ENCODE results near the gene FOXI2. TPM values are rescaled to one million over a fixed set of nuclear protein-coding genes. Genes with fewer than 3 reads are reported as not detected.

FOXI2 gene
- not detected for total RNA-seq

GRCh38 chr10:127736915-127737562 lies at the start of gene FOXI2:
FOXI2 (plus strand) TSS chr10:127737185; CDS start chr10:127737274, 89 bp downstream.
- no peaks in the 10 kb centered on the region for H3K4me1 Mint-ChIP-seq (ENCODE audit: low read depth)
- H3K4me3 Mint-ChIP-seq = no peak within 1 kb of the TSS
- no peak for DNase-seq
- no peaks in the 10 kb centered on the region for H3K36me3 Mint-ChIP-seq (ENCODE audit: insufficient read depth)
- peaks cover 47% of the 10 kb centered on the region for H3K27me3 Mint-ChIP-seq (ENCODE audit: low read depth)
- ATAC-seq = peak in 1 of 2 donors; percentile 10
- no peaks in the 10 kb centered on the region for H3K9me3 Mint-ChIP-seq

- Mint-ChIP-seq H3K4me1 (ENCODE audit: low read depth) (no peaks in the 10 kb centered on the region), H3K27me3 (ENCODE audit: low read depth) (no peaks in the 10 kb centered on the region), H3K9me3 (no peaks in the 10 kb centered on the region), H3K36me3 (ENCODE audit: insufficient read depth) (no peaks in the 10 kb centered on the region), H3K4me3 (no peak overlapping the region)
- DNase-seq = no peak
- ATAC-seq = no peak
Measured at GRCh38 chr10:127687548-127687947, 49.4 kb upstream of the FOXI2 start.

DNA sequence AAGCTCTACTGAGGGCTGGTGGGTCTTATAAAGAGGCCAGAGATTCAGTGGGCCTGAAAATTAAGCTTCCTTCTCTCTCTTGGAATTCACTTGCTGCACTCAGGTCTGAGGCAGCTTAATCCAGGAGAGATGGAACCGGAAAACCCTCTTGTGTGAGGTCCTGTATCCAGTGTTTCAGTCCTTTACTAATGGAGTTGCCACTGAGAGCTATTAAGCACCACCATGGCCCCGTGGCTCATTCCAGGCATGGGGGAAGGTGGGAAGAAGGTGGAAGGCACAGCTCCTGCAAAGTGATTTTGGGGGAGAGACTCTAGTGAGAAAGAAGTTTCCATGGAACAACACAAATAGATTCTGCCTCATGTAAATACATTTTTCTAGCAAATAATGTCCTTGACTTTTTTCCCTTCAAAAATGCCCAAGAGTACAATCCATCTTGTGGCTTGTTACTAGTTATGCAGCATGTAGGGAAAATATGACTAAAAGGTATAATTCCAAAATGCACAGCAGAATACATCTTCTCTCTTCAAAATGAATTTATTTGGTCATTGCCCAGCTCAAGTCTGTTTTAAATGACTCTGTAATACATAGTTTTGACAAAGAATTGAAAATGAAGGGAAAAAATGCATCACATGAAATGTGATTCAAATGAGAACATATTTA lies 46.7 kb upstream of the FOXI2 start:
- Mint-ChIP-seq H3K36me3 (ENCODE audit: insufficient read depth) (no peaks in the 10 kb centered on the region), H3K27me3 (ENCODE audit: low read depth) (peaks cover 2% of the 10 kb centered on the region), H3K9me3 (no peaks in the 10 kb centered on the region), H3K4me1 (ENCODE audit: low read depth) (no peaks in the 10 kb centered on the region), H3K4me3 (no peak overlapping the region)
- DNase-seq = no peak
- no peak for ATAC-seq

GRCh38 chr10:127694580-127695193 lies 42.3 kb upstream of the FOXI2 start:
- H3K9me3 Mint-ChIP-seq = no peaks in the 10 kb centered on the region
- ATAC-seq = no peak
- no peak overlapping the region for H3K4me3 Mint-ChIP-seq
- no peaks in the 10 kb centered on the region for H3K36me3 Mint-ChIP-seq (ENCODE audit: insufficient read depth)
- no peak for DNase-seq
- peaks cover 8% of the 10 kb centered on the region for H3K27me3 Mint-ChIP-seq (ENCODE audit: low read depth)
- H3K4me1 Mint-ChIP-seq (ENCODE audit: low read depth) = no peaks in the 10 kb centered on the region

GRCh38 chr10:127695431-127695830 lies 41.6 kb upstream of the FOXI2 start:
- no peaks in the 10 kb centered on the region for H3K9me3 Mint-ChIP-seq
- DNase-seq = no peak

GRCh38 chr10:127698886-127699285 lies 38.1 kb upstream of the FOXI2 start:
- no peak for DNase-seq
- Mint-ChIP-seq H3K4me3 (no peak overlapping the region), H3K27me3 (ENCODE audit: low read depth) (peaks cover 23% of the 10 kb centered on the region), H3K36me3 (ENCODE audit: insufficient read depth) (no peaks in the 10 kb centered on the region), H3K4me1 (ENCODE audit: low read depth) (no peaks in the 10 kb centered on the region), H3K9me3 (no peaks in the 10 kb centered on the region)
- ATAC-seq = no peak

More at GRCh38 chr10:127695431-127695830, 41.6 kb upstream of the FOXI2 start:
- Mint-ChIP-seq H3K27me3 (ENCODE audit: low read depth) (peaks cover 13% of the 10 kb centered on the region), H3K36me3 (ENCODE audit: insufficient read depth) (no peaks in the 10 kb centered on the region), H3K4me3 (no peak overlapping the region), H3K4me1 (ENCODE audit: low read depth) (no peaks in the 10 kb centered on the region)
- no peak for ATAC-seq

- H3K4me1 Mint-ChIP-seq (ENCODE audit: low read depth) = no peaks in the 10 kb centered on the region
- H3K9me3 Mint-ChIP-seq = peaks cover 3% of the 10 kb centered on the region
- H3K27me3 Mint-ChIP-seq (ENCODE audit: low read depth) = peaks cover 23% of the 10 kb centered on the region
- H3K36me3 Mint-ChIP-seq (ENCODE audit: insufficient read depth) = no peaks in the 10 kb centered on the region
- no peak overlapping the region for H3K4me3 Mint-ChIP-seq
- DNase-seq (no peak), ATAC-seq (no peak)
Measured at GRCh38 chr10:127699311-127699710, 37.7 kb upstream of the FOXI2 start.

GRCh38 chr10:127702271-127702670 lies 34.7 kb upstream of the FOXI2 start:
- Mint-ChIP-seq H3K4me3 (no peak overlapping the region), H3K9me3 (peaks cover 3% of the 10 kb centered on the region), H3K36me3 (ENCODE audit: insufficient read depth) (no peaks in the 10 kb centered on the region), H3K4me1 (ENCODE audit: low read depth) (no peaks in the 10 kb centered on the region), H3K27me3 (ENCODE audit: low read depth) (peaks cover 19% of the 10 kb centered on the region)
- DNase-seq = no peak
- no peak for ATAC-seq

GRCh38 chr10:127715249-127715648 lies 21.7 kb upstream of the FOXI2 start:
- DNase-seq = no peak
- H3K36me3 Mint-ChIP-seq (ENCODE audit: insufficient read depth) = no peaks in the 10 kb centered on the region
- no peaks in the 10 kb centered on the region for H3K4me1 Mint-ChIP-seq (ENCODE audit: low read depth)
- peaks cover 3% of the 10 kb centered on the region for H3K9me3 Mint-ChIP-seq
- H3K4me3 Mint-ChIP-seq = no peak overlapping the region
- H3K27me3 Mint-ChIP-seq (ENCODE audit: low read depth) = peaks cover 4% of the 10 kb centered on the region
- ATAC-seq = no peak

DNA sequence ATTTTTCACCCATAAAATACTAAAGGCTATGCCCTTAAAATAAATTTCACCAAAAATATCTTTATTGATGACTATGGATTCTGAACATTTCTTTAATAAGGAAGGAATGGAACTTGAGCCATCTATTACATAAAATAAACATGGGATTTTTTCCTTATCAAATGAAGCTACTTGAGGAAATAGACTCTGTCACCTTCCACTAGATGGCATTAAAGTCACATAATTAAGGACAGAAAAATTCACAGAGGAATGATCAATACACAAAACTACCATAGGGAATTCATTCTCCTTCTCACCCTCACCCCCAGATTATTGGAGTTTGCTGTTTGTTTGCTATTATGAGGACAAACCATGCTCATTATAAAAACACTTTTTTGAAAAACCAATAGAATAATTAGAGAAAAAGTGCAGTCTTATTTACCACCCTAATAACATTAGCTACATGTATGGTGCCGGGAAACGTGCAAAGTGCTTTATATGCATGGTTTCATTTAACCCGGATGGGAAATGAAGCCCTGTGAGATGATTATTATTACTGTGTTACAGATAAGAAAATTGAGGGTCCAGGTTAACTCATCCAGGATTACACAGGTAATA lies 21.1 kb upstream of the FOXI2 start:
- Mint-ChIP-seq H3K36me3 (ENCODE audit: insufficient read depth) (no peaks in the 10 kb centered on the region), H3K4me1 (ENCODE audit: low read depth) (no peaks in the 10 kb centered on the region), H3K4me3 (no peak overlapping the region), H3K27me3 (ENCODE audit: low read depth) (peaks cover 4% of the 10 kb centered on the region), H3K9me3 (peaks cover 3% of the 10 kb centered on the region)
- DNase-seq (no peak), ATAC-seq (no peak)

DNA sequence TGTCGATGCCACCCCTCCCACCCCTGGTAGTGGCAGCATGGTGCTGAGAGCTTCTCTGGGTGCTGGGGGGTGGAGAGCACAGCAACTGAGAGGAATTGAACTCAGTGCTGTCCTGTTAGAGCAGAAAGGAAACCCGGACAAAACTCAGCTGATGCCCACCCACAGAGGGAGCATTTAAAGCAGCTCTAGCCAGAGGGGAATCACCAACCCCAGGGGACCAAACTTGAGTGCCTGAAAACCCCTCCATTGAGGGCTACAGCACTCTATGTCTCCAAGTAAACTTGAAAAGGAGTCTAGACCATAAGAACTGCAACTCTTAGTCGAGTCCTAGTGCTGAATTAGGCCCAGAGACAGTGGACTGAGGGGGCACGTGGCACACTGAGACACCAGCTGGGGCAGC lies 16.8 kb upstream of the FOXI2 start:
- no peak for ATAC-seq
- Mint-ChIP-seq H3K27me3 (ENCODE audit: low read depth) (peaks cover 3% of the 10 kb centered on the region), H3K36me3 (ENCODE audit: insufficient read depth) (no peaks in the 10 kb centered on the region), H3K9me3 (no peaks in the 10 kb centered on the region), H3K4me1 (ENCODE audit: low read depth) (no peaks in the 10 kb centered on the region), H3K4me3 (no peak overlapping the region)
- no peak for DNase-seq

- ATAC-seq = no peak
- no peak for DNase-seq
- no peaks in the 10 kb centered on the region for H3K9me3 Mint-ChIP-seq
- no peak overlapping the region for H3K4me3 Mint-ChIP-seq
- peaks cover 3% of the 10 kb centered on the region for H3K27me3 Mint-ChIP-seq (ENCODE audit: low read depth)
- H3K4me1 Mint-ChIP-seq (ENCODE audit: low read depth) = no peaks in the 10 kb centered on the region
- H3K36me3 Mint-ChIP-seq (ENCODE audit: insufficient read depth) = no peaks in the 10 kb centered on the region
Measured at GRCh38 chr10:127720903-127721302, 16.1 kb upstream of the FOXI2 start.

GRCh38 chr10:127734753-127735152 lies 2.2 kb upstream of the FOXI2 start:
- DNase-seq (no peak), ATAC-seq (no peak)
- H3K9me3 Mint-ChIP-seq = no peaks in the 10 kb centered on the region
- no peaks in the 10 kb centered on the region for H3K36me3 Mint-ChIP-seq (ENCODE audit: insufficient read depth)
- peaks cover 47% of the 10 kb centered on the region for H3K27me3 Mint-ChIP-seq (ENCODE audit: low read depth)
- no peaks in the 10 kb centered on the region for H3K4me1 Mint-ChIP-seq (ENCODE audit: low read depth)
- H3K4me3 Mint-ChIP-seq = no peak overlapping the region

GRCh38 chr10:127735156-127735555 lies 1.8 kb upstream of the FOXI2 start:
- no peak for DNase-seq
- Mint-ChIP-seq H3K4me1 (ENCODE audit: low read depth) (no peaks in the 10 kb centered on the region), H3K9me3 (no peaks in the 10 kb centered on the region), H3K36me3 (ENCODE audit: insufficient read depth) (no peaks in the 10 kb centered on the region), H3K4me3 (no peak overlapping the region), H3K27me3 (ENCODE audit: low read depth) (peaks cover 47% of the 10 kb centered on the region)
- no peak for ATAC-seq
